H9 (cell line): ENCODE results near the gene PCMT1. TPM values are rescaled to one million over a fixed set of nuclear protein-coding genes. Genes with fewer than 3 reads are reported as not detected.

Experiments used
- DNase-seq: peaks from one replicate; pipeline ENCODE4 v3.0.0-alpha.2; 2017
- H2AFZ ChIP-seq: one replicate; pipeline ENCODE4 v1.6.1; 2013; ENCODE audit warnings: mild to moderate bottlenecking, low read length, control low read depth, moderate library complexity
- H2AK5ac ChIP-seq: 2 replicates; pipeline ENCODE4 v1.6.1; 2013; ENCODE audit warnings: low read length, control low read depth, mixed read lengths; ENCODE audit not compliant: insufficient read length
- H2BK120ac ChIP-seq: one replicate; pipeline ENCODE4 v1.6.1; 2013; ENCODE audit warnings: low read depth, mild to moderate bottlenecking, low read length, control low read depth, inconsistent platforms; ENCODE audit not compliant: poor library complexity, severe bottlenecking
- H2BK12ac ChIP-seq: 2 replicates; pipeline ENCODE4 v1.6.1; 2013; ENCODE audit warnings: low read length, control low read depth, mixed read lengths, low read depth; ENCODE audit not compliant: insufficient read length
- H2BK15ac ChIP-seq: 2 replicates; pipeline ENCODE4 v1.6.1; 2013; ENCODE audit warnings: low read depth, low read length, control low read depth
- H2BK20ac ChIP-seq: one replicate; pipeline ENCODE4 v1.6.1; 2013; ENCODE audit warnings: low read depth, mild to moderate bottlenecking, low read length, control low read depth, inconsistent platforms; ENCODE audit not compliant: poor library complexity, severe bottlenecking
- H2BK5ac ChIP-seq: 2 replicates; pipeline ENCODE4 v1.6.1; 2013; ENCODE audit warnings: low read length, control low read depth, mixed read lengths; ENCODE audit not compliant: insufficient read length
- H3K14ac ChIP-seq: 2 replicates; pipeline ENCODE4 v1.6.1; 2013; ENCODE audit warnings: low read length, control low read depth; ENCODE audit not compliant: insufficient read depth
- H3K18ac ChIP-seq: 2 replicates; pipeline ENCODE4 v1.6.1; 2013; ENCODE audit warnings: low read depth, mild to moderate bottlenecking, mixed read lengths, low read length, control low read depth; ENCODE audit not compliant: insufficient read length
- H3K23ac ChIP-seq: 2 replicates; pipeline ENCODE4 v1.6.1; 2013; ENCODE audit warnings: low read length, control low read depth, mixed read lengths, low read depth; ENCODE audit not compliant: insufficient read length
- H3K23me2 ChIP-seq: 2 replicates; pipeline ENCODE4 v1.6.1; 2013; ENCODE audit warnings: low read depth, mild to moderate bottlenecking, mixed read lengths, low read length, control low read depth; ENCODE audit not compliant: insufficient read length, poor library complexity, severe bottlenecking
- H3K27ac ChIP-seq: 2 replicates; pipeline ENCODE4 v1.5.1; 2013; ENCODE audit warnings: low read length, control low read depth, mixed read lengths, low read depth; ENCODE audit not compliant: insufficient read length
- H3K27me3 ChIP-seq: 2 replicates; pipeline ENCODE4 v1.6.1; 2013; ENCODE audit warnings: low read length, control low read depth, inconsistent platforms; ENCODE audit not compliant: insufficient read depth
- H3K4ac ChIP-seq: 2 replicates; pipeline ENCODE4 v1.6.1; 2013; ENCODE audit warnings: low read depth, mild to moderate bottlenecking, control low read depth, inconsistent platforms, low read length, moderate library complexity
- H3K4me1 ChIP-seq: 2 replicates; pipeline ENCODE4 v1.6.1; 2013; ENCODE audit warnings: low read length, control low read depth, inconsistent platforms; ENCODE audit not compliant: insufficient read depth
- H3K4me2 ChIP-seq: 2 replicates; pipeline ENCODE4 v1.6.1; 2013; ENCODE audit warnings: low read length, control low read depth, mixed read lengths; ENCODE audit not compliant: insufficient read length, insufficient read depth
- H3K56ac ChIP-seq: 2 replicates; pipeline ENCODE4 v1.6.1; 2013; ENCODE audit warnings: low read depth, mild to moderate bottlenecking, mixed read lengths, low read length, control low read depth; ENCODE audit not compliant: insufficient read length
- H3K79me1 ChIP-seq: 2 replicates; pipeline ENCODE4 v1.6.1; 2013; ENCODE audit warnings: low read depth, mild to moderate bottlenecking, moderate library complexity, low read length, control low read depth, inconsistent platforms; ENCODE audit not compliant: insufficient read depth, poor library complexity, severe bottlenecking
- H3K79me2 ChIP-seq: 2 replicates; pipeline ENCODE4 v1.6.1; 2013; ENCODE audit warnings: low read length, control low read depth, inconsistent platforms; ENCODE audit not compliant: insufficient read depth
- H3K9ac ChIP-seq: 2 replicates; pipeline ENCODE4 v1.6.1; 2013; ENCODE audit warnings: low read length, control low read depth, mixed read lengths; ENCODE audit not compliant: insufficient read length; ENCODE audit errors: extremely low read depth
- H3K9me3 ChIP-seq: one replicate; pipeline ENCODE4 v1.6.1; 2013; ENCODE audit warnings: low read depth, low read length, inconsistent platforms; ENCODE audit not compliant: control insufficient read depth
- H3T11ph ChIP-seq: one replicate; pipeline ENCODE4 v1.6.1; 2013; ENCODE audit warnings: mild to moderate bottlenecking, low read length, control low read depth, inconsistent platforms
- H4K20me1 ChIP-seq: one replicate; pipeline ENCODE4 v1.6.1; 2013; ENCODE audit not compliant: control insufficient read depth, insufficient read length, insufficient read depth
- H4K5ac ChIP-seq: 2 replicates; pipeline ENCODE4 v1.6.1; 2013; ENCODE audit warnings: low read depth, mild to moderate bottlenecking, mixed read lengths, low read length, control low read depth; ENCODE audit not compliant: insufficient read length
- H4K8ac ChIP-seq: replicated peaks from 2 replicates; pipeline ENCODE4 v1.6.1; 2013; ENCODE audit warnings: low read length, control low read depth, mixed read lengths, low read depth; ENCODE audit not compliant: insufficient read length
- H4K91ac ChIP-seq: 2 replicates; pipeline ENCODE4 v1.6.1; 2013; ENCODE audit warnings: low read depth, mild to moderate bottlenecking, moderate library complexity, mixed read lengths, low read length, control low read depth; ENCODE audit not compliant: insufficient read length
- H3K27ac Mint-ChIP-seq, 3 experiments: 2 replicates in 2 of 3; 3 replicates in 1 of 3; pipeline ENCODE4 v1.8.0; 2020 to 2021; ENCODE audit warnings: mixed read lengths in 3 of 3, mild to moderate bottlenecking in 1 of 3, moderate library complexity in 1 of 3
- H3K27me3 Mint-ChIP-seq: 2 replicates; pipeline ENCODE4 v1.8.0; 2021; ENCODE audit warnings: low read depth, mild to moderate bottlenecking, moderate library complexity, mixed read lengths
- H3K36me3 Mint-ChIP-seq, 3 experiments: 2 replicates in 2 of 3; 3 replicates in 1 of 3; pipeline ENCODE4 v1.8.0; 2020 to 2021; ENCODE audit warnings: low read depth in 3 of 3, mixed read lengths in 3 of 3; ENCODE audit not compliant: insufficient read depth in 1 of 3
- H3K4me1 Mint-ChIP-seq, 2 experiments: 2 replicates each; pipeline ENCODE4 v1.8.0; 2020; ENCODE audit warnings: mixed read lengths in 2 of 2
- H3K4me3 Mint-ChIP-seq, 2 experiments: 2 replicates in 1 of 2; 3 replicates in 1 of 2; pipeline ENCODE4 v1.8.0; 2020 to 2021; ENCODE audit warnings: mild to moderate bottlenecking in 2 of 2, mixed read lengths in 2 of 2, moderate library complexity in 1 of 2
- H3K9me3 Mint-ChIP-seq, 2 experiments: 2 replicates in 1 of 2; 3 replicates in 1 of 2; pipeline ENCODE4 v1.8.0; 2020; ENCODE audit warnings: mild to moderate bottlenecking in 2 of 2, mixed read lengths in 2 of 2, moderate library complexity in 1 of 2
- WGBS: extraction: QIAGEN DNeasy Blood & Tissue Kit; methylation state at CpG from one replicate; pipeline ENCODE4 v1.1.7; 2013; ENCODE audit warnings: missing lambda C conversion rate, low lambda C conversion rate, mixed read lengths; ENCODE audit not compliant: insufficient read length; ENCODE audit errors: extremely low coverage; 5-methylcytosine and 5-hydroxymethylcytosine counted together
- total RNA-seq: library from RNA; stranded (reverse); gene quantifications from 2 replicates; pipeline ENCODE4 v1.2.1, GENCODE V29; 2021
- TF ChIP-seq, protein P1 (sequence below): fragments of 200-600 bp; sonication (generic); conservative IDR thresholded peaks from 3 replicates; pipeline ENCODE4 v1.8.0; 2021; ENCODE audit warnings: antibody characterized with exemption, mild to moderate bottlenecking

Gene PCMT1
- total RNA-seq, 1 experiment from 2014 or later: 98.3 TPM

DNA sequence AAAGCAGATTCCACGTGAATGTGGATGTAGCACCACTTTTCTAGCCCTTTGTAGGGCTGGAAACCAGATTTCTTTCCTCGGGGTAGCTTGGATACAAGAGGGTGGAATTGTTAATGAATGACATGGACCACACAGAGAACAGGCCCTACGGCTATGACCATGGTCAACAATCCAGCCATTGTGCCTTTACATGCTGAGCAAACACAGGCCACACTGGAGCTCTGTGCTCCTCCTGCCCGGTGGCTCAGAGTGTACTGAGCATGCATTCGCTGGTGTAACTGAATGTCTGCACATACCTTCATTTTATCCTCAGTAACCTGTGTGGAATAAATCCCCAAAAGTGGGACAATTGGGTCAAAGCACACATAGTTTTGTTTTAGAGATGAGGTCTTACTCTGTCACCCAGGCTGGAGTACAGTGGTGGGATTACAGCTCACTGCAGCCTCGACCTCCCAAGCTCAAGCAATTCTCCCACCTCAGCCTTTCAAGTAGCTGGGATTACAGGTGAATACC, 81.8 kb downstream of the PCMT1 start:
- Mint-ChIP-seq H3K4me3 (no peak overlapping the region), H3K36me3 (peaks cover 5 to 6% (median 5%) of the 10 kb centered on the region in 3 experiments; a peak in 5 of 7 replicates), H3K9me3 (no peaks in the 10 kb centered on the region; a peak in 1 of 5 replicates), H3K27ac (no peak overlapping the region), H3K27me3 (no peaks in the 10 kb centered on the region), H3K4me1 (no peaks in the 10 kb centered on the region)
- Histone ChIP-seq H2AFZ (no peak overlapping the region), H3K79me1 (no peaks in the 10 kb centered on the region), H2BK20ac (no peak overlapping the region), H3K23ac (no peak overlapping the region), H3K27ac (no peak overlapping the region), H3T11ph (no peak overlapping the region), H3K27me3 (no peaks in the 10 kb centered on the region), H2AK5ac (no peak overlapping the region), H4K91ac (no peak overlapping the region), H2BK12ac (no peak overlapping the region), H3K14ac (no peak overlapping the region), H2BK5ac (no peak overlapping the region), H3K56ac (no peak overlapping the region), H3K4me1 (no peaks in the 10 kb centered on the region), H4K20me1 (no peaks in the 10 kb centered on the region), H3K4ac (no peak overlapping the region), H3K79me2 (no peaks in the 10 kb centered on the region), H3K23me2 (no peaks in the 10 kb centered on the region), H3K9ac (no peak overlapping the region), H4K8ac (no peak overlapping the region), H3K9me3 (no peaks in the 10 kb centered on the region), H2BK15ac (no peak overlapping the region), H3K4me2 (no peak overlapping the region), H2BK120ac (no peak overlapping the region), H4K5ac (no peak overlapping the region), H3K18ac (no peak overlapping the region)
- WGBS: no CpG with 5 or more reads among the region's 6 CpGs
- TF ChIP-seq, protein P1, sequence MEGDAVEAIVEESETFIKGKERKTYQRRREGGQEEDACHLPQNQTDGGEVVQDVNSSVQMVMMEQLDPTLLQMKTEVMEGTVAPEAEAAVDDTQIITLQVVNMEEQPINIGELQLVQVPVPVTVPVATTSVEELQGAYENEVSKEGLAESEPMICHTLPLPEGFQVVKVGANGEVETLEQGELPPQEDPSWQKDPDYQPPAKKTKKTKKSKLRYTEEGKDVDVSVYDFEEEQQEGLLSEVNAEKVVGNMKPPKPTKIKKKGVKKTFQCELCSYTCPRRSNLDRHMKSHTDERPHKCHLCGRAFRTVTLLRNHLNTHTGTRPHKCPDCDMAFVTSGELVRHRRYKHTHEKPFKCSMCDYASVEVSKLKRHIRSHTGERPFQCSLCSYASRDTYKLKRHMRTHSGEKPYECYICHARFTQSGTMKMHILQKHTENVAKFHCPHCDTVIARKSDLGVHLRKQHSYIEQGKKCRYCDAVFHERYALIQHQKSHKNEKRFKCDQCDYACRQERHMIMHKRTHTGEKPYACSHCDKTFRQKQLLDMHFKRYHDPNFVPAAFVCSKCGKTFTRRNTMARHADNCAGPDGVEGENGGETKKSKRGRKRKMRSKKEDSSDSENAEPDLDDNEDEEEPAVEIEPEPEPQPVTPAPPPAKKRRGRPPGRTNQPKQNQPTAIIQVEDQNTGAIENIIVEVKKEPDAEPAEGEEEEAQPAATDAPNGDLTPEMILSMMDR: no peak
- DNase-seq: no peak
